Measurements from ENCODE around the gene HMCN2. TPM values are rescaled to one million over a fixed set of nuclear protein-coding genes. Genes with fewer than 3 reads are reported as not detected.
A peak's percentile ranks its signal among the peaks of the same experiment; 100 is the strongest.

HMCN2 gene
- total RNA-seq, 1 experiment from 2014 or later, result 5.6 TPM

- ATAC-seq (no peak), DNase-seq (ENCODE audit: low spot score) (no peak)
- ChIA-PET CTCF (no interaction called here), POLR2A (no interaction called here)
- Mint-ChIP-seq H3K9me3 (peaks cover 2% of the 10 kb centered on the region), H3K27me3 (ENCODE audit: low read depth) (no peaks in the 10 kb centered on the region), H3K27ac (no peak overlapping the region), H3K4me1 (no peaks in the 10 kb centered on the region), H3K36me3 (peaks cover 3% of the 10 kb centered on the region), H3K4me3 (no peak overlapping the region)
- no peak for TF ChIP-seq EMX1 (CRISPR knock-in tag; IDR thresholded peaks at IDR 0.05)
- TF ChIP-seq ZNF396 (CRISPR knock-in tag; IDR thresholded peaks at IDR 0.05; ENCODE audit: borderline replicate concordance), result no peak
- TF ChIP-seq TEAD1 (CRISPR knock-in tag; IDR thresholded peaks at IDR 0.05), result no peak
- TF ChIP-seq ZNF281 (CRISPR knock-in tag; IDR thresholded peaks at IDR 0.05), result no peak
- no peak for TF ChIP-seq MAX (CRISPR knock-in tag; IDR thresholded peaks at IDR 0.05)
- no peak for TF ChIP-seq ARID4B (CRISPR knock-in tag; IDR thresholded peaks at IDR 0.05; ENCODE audit: borderline replicate concordance)
Measured at GRCh38 chr9:130414081-130414731, 148.6 kb downstream of the HMCN2 start.

- Mint-ChIP-seq H3K4me3 (no peak overlapping the region), H3K36me3 (peaks cover 9% of the 10 kb centered on the region), H3K9me3 (peaks cover 9% of the 10 kb centered on the region), H3K27ac (no peak overlapping the region), H3K4me1 (no peaks in the 10 kb centered on the region), H3K27me3 (ENCODE audit: low read depth) (no peaks in the 10 kb centered on the region)
- DNase-seq (ENCODE audit: low spot score) (no peak), ATAC-seq (no peak)
- CTCF ChIA-PET, result interaction anchor here (0.6 kb wide), 1 partner anchor 1493 kb away, joined by 4 read pairs; no protein-coding TSS in a partner anchor
- TF ChIP-seq EMX1 (CRISPR knock-in tag; IDR thresholded peaks at IDR 0.05) (no peak), NFE2L1 (CRISPR knock-in tag; IDR thresholded peaks at IDR 0.05) (no peak), CDX4 (CRISPR knock-in tag; IDR thresholded peaks at IDR 0.05; ENCODE audit: borderline replicate concordance) (no peak), IRF2 (CRISPR knock-in tag; IDR thresholded peaks at IDR 0.05; ENCODE audit: borderline replicate concordance, low read depth) (no peak), JUN (CRISPR knock-in tag; IDR thresholded peaks at IDR 0.05) (no peak), ZNF425 (CRISPR knock-in tag; conservative IDR thresholded peaks at IDR 0.05) (no peak), PRDM15 (CRISPR knock-in tag; IDR thresholded peaks at IDR 0.05) (no peak), ZNF121 (CRISPR knock-in tag; IDR thresholded peaks at IDR 0.05) (0 out of 2 replicates have a peak, but pooled peaks have one; percentile 10)
- POLR2A ChIA-PET, result no interaction called here
Measured at GRCh38 chr9:130414910-130415746, 149.6 kb downstream of the HMCN2 start.

Data from WTC11 (cell line).